ENCODE results near the gene COX6B2. TPM values are rescaled to one million over a fixed set of nuclear protein-coding genes. Genes with fewer than 3 reads are reported as not detected.

The COX6B2 gene
- total RNA-seq, 4 donors from 2014 or later = 0.14 to 4.6 TPM; not detected in 2

DNA sequence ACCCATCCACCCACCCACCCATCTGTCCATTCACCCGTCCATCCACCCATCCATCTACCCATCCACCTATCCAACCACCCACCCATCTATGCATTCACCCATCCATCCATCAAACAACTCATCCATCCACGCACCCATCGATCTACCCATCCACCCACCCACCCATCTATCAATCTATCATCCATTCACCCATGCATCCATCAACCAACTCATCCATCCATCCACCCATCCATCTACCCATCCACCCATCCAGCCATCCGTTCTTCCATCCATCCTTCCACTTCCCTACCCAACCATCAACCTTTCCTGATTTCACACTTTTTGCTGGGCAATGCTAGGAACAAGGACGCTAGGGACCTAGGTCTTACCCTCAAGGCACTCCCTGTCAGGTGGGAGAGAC lies 27.5 kb upstream of the COX6B2 start:
- TF ChIP-seq, protein P1, sequence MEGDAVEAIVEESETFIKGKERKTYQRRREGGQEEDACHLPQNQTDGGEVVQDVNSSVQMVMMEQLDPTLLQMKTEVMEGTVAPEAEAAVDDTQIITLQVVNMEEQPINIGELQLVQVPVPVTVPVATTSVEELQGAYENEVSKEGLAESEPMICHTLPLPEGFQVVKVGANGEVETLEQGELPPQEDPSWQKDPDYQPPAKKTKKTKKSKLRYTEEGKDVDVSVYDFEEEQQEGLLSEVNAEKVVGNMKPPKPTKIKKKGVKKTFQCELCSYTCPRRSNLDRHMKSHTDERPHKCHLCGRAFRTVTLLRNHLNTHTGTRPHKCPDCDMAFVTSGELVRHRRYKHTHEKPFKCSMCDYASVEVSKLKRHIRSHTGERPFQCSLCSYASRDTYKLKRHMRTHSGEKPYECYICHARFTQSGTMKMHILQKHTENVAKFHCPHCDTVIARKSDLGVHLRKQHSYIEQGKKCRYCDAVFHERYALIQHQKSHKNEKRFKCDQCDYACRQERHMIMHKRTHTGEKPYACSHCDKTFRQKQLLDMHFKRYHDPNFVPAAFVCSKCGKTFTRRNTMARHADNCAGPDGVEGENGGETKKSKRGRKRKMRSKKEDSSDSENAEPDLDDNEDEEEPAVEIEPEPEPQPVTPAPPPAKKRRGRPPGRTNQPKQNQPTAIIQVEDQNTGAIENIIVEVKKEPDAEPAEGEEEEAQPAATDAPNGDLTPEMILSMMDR (IDR thresholded peaks at IDR 0.05) = no peak
- TF ChIP-seq POLR2A (IDR thresholded peaks at IDR 0.05) = no peak
- Histone ChIP-seq H3K36me3 (no peaks in the 10 kb centered on the region), H3K9me3 (no peaks in the 10 kb centered on the region), H3K4me3 (no peak overlapping the region), H3K27ac (no peak overlapping the region), H3K4me1 (peaks cover 9 to 15% of the 10 kb centered on the region in 2 donors), H3K27me3 (no peaks in the 10 kb centered on the region)
- intact Hi-C loops (cut with DNase I; ENCODE audit: low total_unique reads) = loop anchor here (5.0 kb wide), 1 partner anchor 80 kb away; no protein-coding TSS in a partner anchor
- DNase-seq = no peak

DNA sequence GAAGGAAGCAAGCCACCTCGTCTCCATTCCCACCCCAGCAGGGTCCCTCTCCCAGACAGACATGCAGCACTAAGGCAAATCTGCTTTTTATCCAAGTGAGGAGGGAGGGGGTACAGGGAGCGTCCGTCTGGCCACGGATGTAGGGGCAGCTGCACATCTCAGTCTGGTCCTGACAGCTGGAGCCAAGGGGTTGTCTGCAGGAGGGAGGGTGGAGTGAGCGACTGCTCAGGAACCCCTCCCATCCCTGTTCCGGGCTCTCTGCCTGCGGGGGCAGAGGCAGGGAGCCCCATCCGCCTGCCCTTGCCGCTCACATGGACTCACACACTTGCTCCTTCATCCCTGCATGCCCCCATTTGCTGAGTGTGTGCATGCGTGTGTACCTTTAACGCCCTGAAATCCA lies 24.7 kb upstream of the COX6B2 start:
- DNase-seq = no peak
- no peak overlapping the region for H3K27ac ChIP-seq
- no peaks in the 10 kb centered on the region for H3K36me3 ChIP-seq
- peaks cover 0 to 16% of the 10 kb centered on the region in 2 donors for H3K27me3 ChIP-seq
- TF ChIP-seq, protein P1 (IDR thresholded peaks at IDR 0.05) = no peak
- TF ChIP-seq POLR2A (IDR thresholded peaks at IDR 0.05) = no peak
- intact Hi-C loops (cut with DNase I; ENCODE audit: low total_unique reads) = no loop called here
- peaks cover 4 to 5% of the 10 kb centered on the region in 2 donors for H3K4me1 ChIP-seq
- no peaks in the 10 kb centered on the region for H3K9me3 ChIP-seq
- no peak overlapping the region for H3K4me3 ChIP-seq

DNA sequence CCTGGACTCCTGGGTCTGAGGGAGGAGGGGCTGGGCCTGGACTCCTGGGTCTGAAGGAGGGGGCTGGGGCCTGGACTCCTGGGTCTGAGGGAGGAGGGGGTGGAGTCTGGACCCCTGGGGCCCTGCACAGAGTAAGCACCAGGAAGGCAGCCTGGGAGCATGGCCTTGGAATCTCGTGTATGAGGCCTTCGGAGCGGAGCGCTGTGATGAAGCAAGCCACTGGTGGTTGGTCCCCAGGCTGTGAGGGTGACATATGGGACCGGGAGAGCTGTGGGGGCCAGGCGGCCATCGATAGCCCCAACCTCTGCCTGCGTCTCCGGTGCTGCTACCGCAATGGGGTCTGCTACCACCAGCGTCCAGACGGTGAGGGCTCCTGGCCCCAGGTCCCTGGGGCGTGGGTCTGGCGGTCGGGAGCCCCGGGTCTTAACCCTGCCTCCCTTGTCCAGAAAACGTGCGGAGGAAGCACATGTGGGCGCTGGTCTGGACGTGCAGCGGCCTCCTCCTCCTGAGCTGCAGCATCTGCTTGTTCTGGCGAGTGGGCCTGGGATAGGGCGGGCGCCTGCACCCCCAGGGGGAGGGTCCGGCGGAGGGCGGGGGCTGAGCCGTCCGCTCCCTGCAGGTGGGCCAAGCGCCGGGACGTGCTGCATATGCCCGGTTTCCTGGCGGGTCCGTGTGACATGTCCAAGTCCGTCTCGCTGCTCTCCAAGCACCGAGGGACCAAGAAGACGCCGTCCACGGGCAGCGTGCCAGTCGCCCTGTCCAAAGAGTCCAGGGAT lies 23.0 kb upstream of the COX6B2 start:
- DNase-seq = no peak
- Histone ChIP-seq H3K9me3 (no peaks in the 10 kb centered on the region), H3K4me3 (no peak overlapping the region), H3K36me3 (no peaks in the 10 kb centered on the region), H3K27ac (no peak overlapping the region), H3K4me1 (peaks cover 0 to 3% of the 10 kb centered on the region in 2 donors), H3K27me3 (peaks cover 0 to 16% of the 10 kb centered on the region in 2 donors)
- TF ChIP-seq POLR2A (IDR thresholded peaks at IDR 0.05) = no peak
- TF ChIP-seq, protein P1 (IDR thresholded peaks at IDR 0.05) = no peak
- intact Hi-C loops (cut with DNase I; ENCODE audit: low total_unique reads) = no loop called here

DNA sequence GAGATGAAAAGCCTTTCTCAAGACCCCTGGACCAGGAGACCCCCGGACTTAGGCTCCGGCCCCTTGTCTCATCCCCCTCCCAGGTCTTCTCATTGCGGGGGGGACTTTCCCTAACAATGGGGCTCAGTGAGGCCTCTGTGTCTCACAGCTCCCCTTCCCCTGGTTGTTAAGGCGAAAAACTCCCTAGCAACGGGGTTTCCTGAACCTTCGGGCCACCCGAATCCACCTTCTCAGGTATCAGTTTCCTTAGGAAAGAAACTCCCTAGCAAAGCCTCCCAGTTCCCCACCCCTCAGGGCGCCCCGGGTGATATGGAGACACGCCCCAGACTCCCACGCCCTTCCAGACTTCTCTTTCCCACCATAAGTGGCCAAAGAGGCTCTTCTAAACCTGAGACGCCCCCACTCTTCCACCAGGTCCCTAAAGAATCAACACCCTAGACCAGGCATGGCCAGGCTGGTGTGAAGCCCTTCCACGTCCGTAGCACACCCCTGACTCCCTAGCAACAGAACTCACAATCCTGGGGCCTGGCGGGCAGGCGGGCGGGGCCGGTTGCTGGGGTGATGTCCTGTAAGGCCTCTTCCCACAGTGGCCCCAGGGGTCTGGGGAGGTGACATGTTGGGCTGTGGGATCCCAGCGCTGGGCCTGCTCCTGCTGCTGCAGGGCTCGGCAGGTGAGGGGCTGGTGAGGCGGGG lies 21.9 kb upstream of the COX6B2 start, which contains the start of gene TMEM190:
Gene TMEM190, plus strand, starts transcription at position 586 of the 693 bp plus-strand sequence. Its CDS starts 28 bp downstream, at position 614.
- peaks cover 0 to 16% of the 10 kb centered on the region in 2 donors for H3K27me3 ChIP-seq
- H3K9me3 ChIP-seq = no peaks in the 10 kb centered on the region
- DNase-seq = no peak
- intact Hi-C loops (cut with DNase I; ENCODE audit: low total_unique reads) = no loop called here
- no peak within 1 kb of the TSS for H3K27ac ChIP-seq
- no peak within 1 kb of the TSS for H3K4me3 ChIP-seq
- no peaks in the 10 kb centered on the region for H3K36me3 ChIP-seq
- peaks cover 0 to 3% of the 10 kb centered on the region in 2 donors for H3K4me1 ChIP-seq
- TF ChIP-seq POLR2A (IDR thresholded peaks at IDR 0.05) = no peak
- TF ChIP-seq, protein P1 (IDR thresholded peaks at IDR 0.05) = no peak

Measured in uterus (tissue), 4 donors.